ENCODE data around the gene ACAP2.

ACAP2 gene

DNA sequence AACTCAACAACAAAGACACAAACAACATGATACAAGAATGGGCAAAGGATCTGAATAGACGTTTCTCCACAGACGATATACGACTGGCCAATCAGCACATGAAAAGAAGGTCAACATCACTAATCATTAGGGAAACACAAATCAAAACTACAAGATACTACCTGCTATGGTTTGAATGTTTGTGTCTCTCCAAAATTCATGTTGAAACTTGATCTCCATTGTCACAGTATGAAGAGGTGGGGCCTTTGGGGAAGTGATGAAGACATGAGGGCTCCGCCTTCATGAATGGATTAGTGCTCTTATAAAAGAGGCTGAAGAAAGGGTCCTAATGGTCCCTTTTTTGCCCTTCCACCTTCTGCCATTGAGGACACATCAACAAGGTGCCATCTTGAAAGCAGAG, 32.3 kb downstream of the ACAP2 start:
- no peaks in the 10 kb centered on the region for H3K27me3 ChIP-seq (ENCODE audit: control insufficient read depth in 1 of 2, insufficient read depth in 1 of 2, low read length in 2 of 2)
- 97% methylated on average over 4 of the region's 4 CpGs for WGBS

DNA sequence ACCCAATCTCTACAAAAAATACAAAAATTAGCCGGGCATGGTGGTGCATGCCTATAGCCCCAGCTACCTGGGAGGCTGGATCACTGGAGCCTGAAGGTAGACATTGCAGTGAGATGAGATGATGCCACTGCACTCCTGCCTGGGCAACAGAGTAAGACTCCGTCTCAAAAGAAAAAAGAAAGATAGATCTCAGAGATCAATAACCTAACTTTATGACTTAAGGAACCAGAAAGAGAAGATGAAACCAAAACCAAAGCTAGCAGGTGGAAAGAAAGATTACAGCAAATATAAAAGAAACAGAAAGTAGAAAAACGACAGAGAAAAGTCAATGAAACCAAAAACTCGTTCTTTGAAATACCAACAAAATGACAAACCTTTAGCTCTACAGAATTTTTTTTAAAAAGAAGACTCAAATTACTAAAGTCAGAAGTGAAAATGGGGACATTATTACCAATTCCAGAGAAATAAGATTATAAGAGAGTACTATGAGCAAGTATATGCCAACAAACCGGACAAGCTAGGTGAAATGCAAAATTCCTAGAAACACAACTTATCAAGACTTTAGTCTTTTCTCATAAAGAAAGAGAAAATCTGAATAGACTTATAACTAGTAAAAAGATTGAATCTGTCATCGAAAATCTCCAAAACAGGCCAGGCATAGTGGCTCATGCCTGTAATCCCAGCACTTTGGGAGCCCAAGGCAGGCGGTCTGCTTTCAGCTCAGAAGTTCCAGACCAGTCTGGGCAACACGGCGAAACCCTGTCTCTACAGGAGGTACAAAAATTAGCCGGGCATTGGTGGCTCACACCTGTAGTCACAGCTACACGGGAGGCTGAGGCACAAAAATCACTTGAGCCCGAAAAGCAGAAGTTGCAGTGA, 35.0 kb downstream of the ACAP2 start:
- Histone ChIP-seq H2AFZ (ENCODE audit: low read depth, low read length) (no peak overlapping the region), H3K36me3 (ENCODE audit: control insufficient read depth in 1 of 2, insufficient read depth in 2 of 2, low read depth in 1 of 2, low read length in 2 of 2) (peaks cover 3 to 14% of the 10 kb centered on the region in 2 experiments), H2BK5ac (ENCODE audit: low read depth, low read length, poor library complexity, severe bottlenecking) (no peak overlapping the region), H3K4me2 (ENCODE audit: low read length, poor library complexity, severe bottlenecking) (no peak overlapping the region), H3K79me1 (replicated peaks; ENCODE audit: low read length, poor library complexity, severe bottlenecking) (peaks cover 20% of the 10 kb centered on the region), H3K23ac (ENCODE audit: low read length in 2 of 2) (no peak overlapping the region), H2BK12ac (ENCODE audit: low read length in 2 of 2) (no peak overlapping the region), H2AK5ac (ENCODE audit: low read length, severe bottlenecking) (no peak overlapping the region), H3K4ac (ENCODE audit: low read depth in 1 of 2, low read length in 2 of 2) (no peak overlapping the region), H3K18ac (ENCODE audit: low read depth in 1 of 2, low read length in 2 of 2) (no peak overlapping the region), H3K14ac (ENCODE audit: low read length in 2 of 2) (no peak overlapping the region), H3K4me3 (ENCODE audit: insufficient read depth in 1 of 2, low read depth in 1 of 2, low read length in 2 of 2) (no peak overlapping the region), H4K8ac (ENCODE audit: low read length) (no peak overlapping the region), H3K9me3 (ENCODE audit: control insufficient read depth, low read length) (no peaks in the 10 kb centered on the region), H2BK15ac (ENCODE audit: low read depth, poor library complexity, severe bottlenecking) (no peak overlapping the region), H3K9ac (ENCODE audit: low read length) (no peak overlapping the region), H3K27me3 (ENCODE audit: control insufficient read depth in 1 of 2, insufficient read depth in 1 of 2, low read length in 2 of 2) (no peaks in the 10 kb centered on the region), H4K91ac (ENCODE audit: low read length) (no peak overlapping the region), H2BK120ac (ENCODE audit: low read depth, low read length) (no peak overlapping the region), H3K27ac (ENCODE audit: low read length, poor library complexity, severe bottlenecking) (no peak overlapping the region), H3K4me1 (ENCODE audit: control insufficient read depth, insufficient read depth, low read depth, low read length) (no peaks in the 10 kb centered on the region)
- WGBS, result 99% methylated on average over 8 of the region's 12 CpGs
- no peak for DNase-seq

More for the DNA sequence above, 32.3 kb downstream of the ACAP2 start:
- H3K9me3 ChIP-seq (ENCODE audit: control insufficient read depth, low read length), result no peaks in the 10 kb centered on the region
- H2BK15ac ChIP-seq (ENCODE audit: low read depth, poor library complexity, severe bottlenecking), result no peak overlapping the region
- no peak overlapping the region for H3K9ac ChIP-seq (ENCODE audit: low read length)
- no peak overlapping the region for H3K14ac ChIP-seq (ENCODE audit: low read length in 2 of 2)
- H2AFZ ChIP-seq (ENCODE audit: low read depth, low read length), result no peak overlapping the region
- no peak overlapping the region for H3K4me2 ChIP-seq (ENCODE audit: low read length, poor library complexity, severe bottlenecking)
- DNase-seq, result no peak
- no peak overlapping the region for H2BK120ac ChIP-seq (ENCODE audit: low read depth, low read length)
- H2AK5ac ChIP-seq (ENCODE audit: low read length, severe bottlenecking), result no peak overlapping the region
- H3K18ac ChIP-seq (ENCODE audit: low read depth in 1 of 2, low read length in 2 of 2), result no peak overlapping the region
- peaks cover 3 to 14% of the 10 kb centered on the region in 2 experiments for H3K36me3 ChIP-seq (ENCODE audit: control insufficient read depth in 1 of 2, insufficient read depth in 2 of 2, low read depth in 1 of 2, low read length in 2 of 2)
- peaks cover 1% of the 10 kb centered on the region for H3K4me1 ChIP-seq (ENCODE audit: control insufficient read depth, insufficient read depth, low read depth, low read length)
- H3K4ac ChIP-seq (ENCODE audit: low read depth in 1 of 2, low read length in 2 of 2), result no peak overlapping the region
- no peak overlapping the region for H2BK5ac ChIP-seq (ENCODE audit: low read depth, low read length, poor library complexity, severe bottlenecking)
- H4K91ac ChIP-seq (ENCODE audit: low read length), result no peak overlapping the region
- H3K23ac ChIP-seq (ENCODE audit: low read length in 2 of 2), result no peak overlapping the region
- no peak overlapping the region for H2BK12ac ChIP-seq (ENCODE audit: low read length in 2 of 2)
- H4K8ac ChIP-seq (ENCODE audit: low read length), result no peak overlapping the region
- no peak overlapping the region for H3K4me3 ChIP-seq (ENCODE audit: insufficient read depth in 1 of 2, low read depth in 1 of 2, low read length in 2 of 2)
- H3K27ac ChIP-seq (ENCODE audit: low read length, poor library complexity, severe bottlenecking), result no peak overlapping the region
- peaks cover 19% of the 10 kb centered on the region for H3K79me1 ChIP-seq (replicated peaks; ENCODE audit: low read length, poor library complexity, severe bottlenecking)

DNA sequence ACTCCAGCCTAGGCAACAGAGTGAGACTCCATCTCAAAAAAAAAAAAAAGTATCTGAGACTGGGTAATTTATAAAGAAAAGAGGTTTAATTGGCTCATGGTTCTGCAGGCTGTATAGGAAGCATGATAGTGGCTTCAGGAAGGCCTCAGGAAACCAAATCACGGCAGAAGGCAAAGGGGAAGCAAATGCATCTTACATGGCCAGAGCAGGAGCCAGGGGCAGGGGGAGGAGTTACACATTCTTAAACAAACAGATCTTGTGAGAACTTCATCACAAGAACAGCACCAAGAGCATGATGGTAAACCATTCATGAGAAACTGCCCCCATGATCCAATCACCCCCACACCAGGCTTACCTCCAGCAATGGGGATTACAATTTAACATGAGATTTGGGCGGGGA, 37.2 kb downstream of the ACAP2 start:
- Histone ChIP-seq H3K4me2 (ENCODE audit: low read length, poor library complexity, severe bottlenecking) (no peak overlapping the region), H3K23ac (ENCODE audit: low read length in 2 of 2) (no peak overlapping the region), H3K27me3 (ENCODE audit: control insufficient read depth in 1 of 2, insufficient read depth in 1 of 2, low read length in 2 of 2) (no peaks in the 10 kb centered on the region), H4K91ac (ENCODE audit: low read length) (no peak overlapping the region), H3K27ac (ENCODE audit: low read length, poor library complexity, severe bottlenecking) (no peak overlapping the region), H3K9ac (ENCODE audit: low read length) (no peak overlapping the region), H3K14ac (ENCODE audit: low read length in 2 of 2) (no peak overlapping the region), H3K9me3 (ENCODE audit: control insufficient read depth, low read length) (no peaks in the 10 kb centered on the region), H2BK12ac (ENCODE audit: low read length in 2 of 2) (no peak overlapping the region), H3K36me3 (ENCODE audit: control insufficient read depth in 1 of 2, insufficient read depth in 2 of 2, low read depth in 1 of 2, low read length in 2 of 2) (peaks cover 3 to 9% of the 10 kb centered on the region in 2 experiments), H3K79me1 (replicated peaks; ENCODE audit: low read length, poor library complexity, severe bottlenecking) (peaks cover 20% of the 10 kb centered on the region), H2BK5ac (ENCODE audit: low read depth, low read length, poor library complexity, severe bottlenecking) (no peak overlapping the region), H3K4ac (ENCODE audit: low read depth in 1 of 2, low read length in 2 of 2) (no peak overlapping the region), H3K4me3 (ENCODE audit: insufficient read depth in 1 of 2, low read depth in 1 of 2, low read length in 2 of 2) (no peak overlapping the region), H3K18ac (ENCODE audit: low read depth in 1 of 2, low read length in 2 of 2) (no peak overlapping the region), H4K8ac (ENCODE audit: low read length) (no peak overlapping the region), H2BK120ac (ENCODE audit: low read depth, low read length) (no peak overlapping the region), H3K4me1 (ENCODE audit: control insufficient read depth, insufficient read depth, low read depth, low read length) (no peaks in the 10 kb centered on the region), H2AK5ac (ENCODE audit: low read length, severe bottlenecking) (no peak overlapping the region), H2AFZ (ENCODE audit: low read depth, low read length) (no peak overlapping the region), H2BK15ac (ENCODE audit: low read depth, poor library complexity, severe bottlenecking) (no peak overlapping the region)
- WGBS, result 93% methylated on average over 2 of the region's 2 CpGs
- no peak for DNase-seq

DNA sequence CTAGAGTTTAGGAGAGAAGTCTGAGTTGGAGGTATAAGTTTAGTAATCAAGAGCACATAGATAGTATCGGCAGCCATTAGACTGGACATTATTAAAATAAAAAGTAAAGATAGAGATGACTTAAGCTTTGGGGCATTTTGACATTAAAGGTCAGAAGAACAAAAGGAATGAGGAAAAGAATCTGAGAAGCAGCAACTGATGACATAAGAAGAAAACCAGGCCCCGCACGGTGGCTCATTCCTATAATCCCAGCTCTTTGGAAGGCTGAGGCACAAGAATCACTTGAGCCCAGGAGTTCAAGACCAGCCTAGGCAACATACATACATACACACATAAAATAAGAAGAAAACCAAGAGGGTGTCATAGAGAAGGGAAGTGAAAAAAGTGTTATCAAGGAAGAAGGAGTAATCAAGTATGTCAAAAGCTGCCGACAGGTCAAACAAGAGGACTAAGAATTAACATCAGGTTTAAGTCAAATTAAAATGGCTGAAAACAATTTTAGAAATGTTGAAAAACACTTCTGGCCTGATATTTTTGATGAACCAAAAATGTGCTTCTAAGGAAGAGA, 38.9 kb downstream of the ACAP2 start:
- 93% methylated on average over 3 of the region's 4 CpGs for WGBS
- H3K27ac ChIP-seq (ENCODE audit: low read length, poor library complexity, severe bottlenecking), result no peak overlapping the region

More for the DNA sequence above, 38.9 kb downstream of the ACAP2 start:
- Histone ChIP-seq H3K79me1 (replicated peaks; ENCODE audit: low read length, poor library complexity, severe bottlenecking) (peaks cover 19% of the 10 kb centered on the region), H3K9me3 (ENCODE audit: control insufficient read depth, low read length) (no peaks in the 10 kb centered on the region), H4K8ac (ENCODE audit: low read length) (no peak overlapping the region), H3K4me2 (ENCODE audit: low read length, poor library complexity, severe bottlenecking) (no peak overlapping the region), H2BK12ac (ENCODE audit: low read length in 2 of 2) (no peak overlapping the region), H2BK15ac (ENCODE audit: low read depth, poor library complexity, severe bottlenecking) (no peak overlapping the region), H3K18ac (ENCODE audit: low read depth in 1 of 2, low read length in 2 of 2) (no peak overlapping the region), H4K91ac (ENCODE audit: low read length) (no peak overlapping the region), H3K14ac (ENCODE audit: low read length in 2 of 2) (no peak overlapping the region), H3K4me3 (ENCODE audit: insufficient read depth in 1 of 2, low read depth in 1 of 2, low read length in 2 of 2) (no peak overlapping the region), H3K36me3 (ENCODE audit: control insufficient read depth in 1 of 2, insufficient read depth in 2 of 2, low read depth in 1 of 2, low read length in 2 of 2) (peaks cover 3 to 4% of the 10 kb centered on the region in 2 experiments), H2AK5ac (ENCODE audit: low read length, severe bottlenecking) (no peak overlapping the region), H2BK120ac (ENCODE audit: low read depth, low read length) (no peak overlapping the region), H3K27me3 (ENCODE audit: control insufficient read depth in 1 of 2, insufficient read depth in 1 of 2, low read length in 2 of 2) (no peaks in the 10 kb centered on the region), H3K23ac (ENCODE audit: low read length in 2 of 2) (no peak overlapping the region), H2AFZ (ENCODE audit: low read depth, low read length) (no peak overlapping the region), H3K9ac (ENCODE audit: low read length) (no peak overlapping the region), H3K4me1 (ENCODE audit: control insufficient read depth, insufficient read depth, low read depth, low read length) (no peaks in the 10 kb centered on the region), H2BK5ac (ENCODE audit: low read depth, low read length, poor library complexity, severe bottlenecking) (no peak overlapping the region), H3K4ac (ENCODE audit: low read depth in 1 of 2, low read length in 2 of 2) (no peak overlapping the region)
- DNase-seq, result peak; percentile 30

All from mesenchymal stem cell (in vitro differentiated cells and primary cell).